Activated CD4-positive, alpha-beta T cell treated with anti-CD3 and anti-CD28 coated beads, Interleukin-2, amount 10 ng/mL, durations not matched to agents 24 days and 14 days (primary cell): Measurements from ENCODE around the gene ABCA7. TPM values are rescaled to one million over a fixed set of nuclear protein-coding genes. Genes with fewer than 3 reads are reported as not detected.
"Not testable (repeated sequence)": the region's sequence is repeated elsewhere in the genome, so short reads cannot be mapped to it uniquely, and the experiment has no call there.

Source experiments
- DNase-seq: peaks from one replicate; pipeline ENCODE4 v3.0.0; 2022
- H3K27ac Mint-ChIP-seq: one replicate; pipeline ENCODE4 v1.8.0; 2022; ENCODE audit warnings: mild to moderate bottlenecking, mixed read lengths
- H3K27me3 Mint-ChIP-seq: one replicate; pipeline ENCODE4 v1.8.0; 2022; ENCODE audit warnings: mixed read lengths
- H3K36me3 Mint-ChIP-seq: one replicate; pipeline ENCODE4 v1.8.0; 2022; ENCODE audit warnings: low read depth, mild to moderate bottlenecking, mixed read lengths
- H3K4me1 Mint-ChIP-seq: one replicate; pipeline ENCODE4 v1.8.0; 2021; ENCODE audit warnings: mixed read lengths
- H3K4me3 Mint-ChIP-seq: one replicate; pipeline ENCODE4 v1.8.0; 2022; ENCODE audit warnings: mild to moderate bottlenecking, moderate library complexity, mixed read lengths
- H3K9me3 Mint-ChIP-seq: one replicate; pipeline ENCODE4 v1.8.0; 2021; ENCODE audit warnings: mixed read lengths
- intact Hi-C: fragments of 100-400 bp; cut with micrococcal nuclease; formaldehyde crosslinking; loops from one replicate; pipeline ENCODE4 v1.15.1; 2023
- total RNA-seq: library from RNA; stranded (reverse); gene quantifications from 2 replicates; pipeline ENCODE4 v1.2.3, GENCODE V29; 2022

Gene ABCA7
- total RNA-seq, 1 donor from 2014 or later, result 15.8 TPM

DNA sequence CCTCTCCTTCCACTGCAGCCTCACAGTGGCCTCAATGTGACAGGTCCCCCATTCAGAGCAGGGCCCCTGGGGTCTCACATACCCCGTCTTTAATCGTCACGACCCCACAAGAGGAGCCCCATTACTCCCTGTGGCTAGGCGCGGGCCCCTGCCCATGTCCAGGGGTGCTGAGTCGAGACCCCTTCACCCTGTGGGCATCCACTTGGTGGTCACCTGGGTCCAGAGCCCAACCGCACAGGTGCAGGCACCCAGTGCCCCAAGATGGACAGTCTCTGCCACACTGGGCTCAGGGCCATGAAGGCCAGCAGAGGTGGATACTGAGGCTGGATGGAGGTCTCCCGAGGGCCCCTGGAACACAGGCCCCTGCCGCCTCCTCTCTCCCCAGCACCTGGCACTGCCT is 22.0 kb upstream of the ABCA7 start:
- no peaks in the 10 kb centered on the region for H3K27me3 Mint-ChIP-seq
- peaks cover 24% of the 10 kb centered on the region for H3K4me1 Mint-ChIP-seq
- H3K36me3 Mint-ChIP-seq, result peaks cover 10% of the 10 kb centered on the region
- intact Hi-C loops, result no loop called here
- no peak overlapping the region for H3K4me3 Mint-ChIP-seq
- peak overlapping the region; percentile 36 for H3K27ac Mint-ChIP-seq
- no peaks in the 10 kb centered on the region for H3K9me3 Mint-ChIP-seq
- DNase-seq, result no peak

DNA sequence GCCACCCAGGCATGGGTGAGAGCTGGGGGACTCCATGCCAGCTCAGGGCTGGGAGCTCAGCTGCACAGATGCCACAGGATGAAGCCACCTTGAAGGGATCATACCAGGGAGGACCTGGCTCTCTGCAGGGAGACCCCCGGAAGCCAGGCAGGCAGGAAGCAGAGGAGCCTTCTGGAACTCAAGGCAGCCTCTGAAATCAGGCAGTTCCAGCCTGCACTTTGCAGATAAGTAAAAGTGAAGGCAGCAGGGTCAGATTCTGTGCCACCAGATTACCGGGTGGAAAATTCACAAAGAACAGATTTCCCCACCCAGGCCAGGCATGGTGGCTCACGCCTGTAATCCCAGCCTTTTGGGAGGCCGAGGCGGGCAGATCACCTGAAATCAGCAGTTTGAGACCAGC is 21.5 kb upstream of the ABCA7 start:
- no peaks in the 10 kb centered on the region for H3K27me3 Mint-ChIP-seq
- H3K4me1 Mint-ChIP-seq, result peaks cover 24% of the 10 kb centered on the region

DNA sequence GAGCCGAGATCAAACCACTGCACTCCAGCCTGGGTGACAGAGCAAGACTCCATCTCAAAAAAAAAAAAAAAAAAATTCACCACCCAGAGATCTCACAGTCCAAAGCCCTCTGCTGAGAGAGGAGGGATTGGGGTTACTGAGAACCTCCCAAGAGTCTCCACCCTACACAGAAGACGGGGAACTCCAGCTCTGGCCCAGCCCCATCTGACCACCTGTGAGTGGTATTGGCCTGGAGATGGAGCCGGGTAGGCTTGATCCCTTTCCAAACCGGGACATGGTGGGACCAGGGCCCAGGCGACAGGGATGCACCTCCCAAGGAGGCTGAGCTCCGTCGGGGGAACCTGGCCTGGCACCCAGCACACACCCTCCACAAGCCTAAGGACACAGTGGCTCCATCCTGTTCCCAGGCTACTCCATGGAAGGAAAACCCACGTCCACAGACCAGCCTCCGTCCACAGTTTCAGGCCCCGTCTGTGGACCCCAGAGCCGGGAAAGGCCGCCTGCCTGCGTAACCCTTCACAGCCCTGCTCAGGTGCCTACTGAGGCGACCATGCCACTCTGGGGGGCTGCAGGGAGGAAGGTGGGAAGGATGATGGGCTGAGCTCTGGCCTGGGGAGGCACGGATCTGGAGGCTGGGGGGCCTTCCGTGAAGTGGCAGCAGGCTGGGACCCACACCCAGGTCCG is 20.8 kb upstream of the ABCA7 start:
- H3K27ac Mint-ChIP-seq, result no peak overlapping the region
- DNase-seq, result no peak
- H3K4me1 Mint-ChIP-seq, result peaks cover 24% of the 10 kb centered on the region
- intact Hi-C loops, result no loop called here
- H3K27me3 Mint-ChIP-seq, result no peaks in the 10 kb centered on the region
- peaks cover 9% of the 10 kb centered on the region for H3K36me3 Mint-ChIP-seq
- no peaks in the 10 kb centered on the region for H3K9me3 Mint-ChIP-seq
- peak overlapping the region; percentile 98 for H3K4me3 Mint-ChIP-seq

More for the DNA sequence above, 21.5 kb upstream of the ABCA7 start:
- H3K27ac Mint-ChIP-seq, result no peak overlapping the region
- H3K36me3 Mint-ChIP-seq, result peaks cover 10% of the 10 kb centered on the region
- intact Hi-C loops, result no loop called here
- no peaks in the 10 kb centered on the region for H3K9me3 Mint-ChIP-seq
- H3K4me3 Mint-ChIP-seq, result peak overlapping the region; percentile 98
- no peak for DNase-seq

DNA sequence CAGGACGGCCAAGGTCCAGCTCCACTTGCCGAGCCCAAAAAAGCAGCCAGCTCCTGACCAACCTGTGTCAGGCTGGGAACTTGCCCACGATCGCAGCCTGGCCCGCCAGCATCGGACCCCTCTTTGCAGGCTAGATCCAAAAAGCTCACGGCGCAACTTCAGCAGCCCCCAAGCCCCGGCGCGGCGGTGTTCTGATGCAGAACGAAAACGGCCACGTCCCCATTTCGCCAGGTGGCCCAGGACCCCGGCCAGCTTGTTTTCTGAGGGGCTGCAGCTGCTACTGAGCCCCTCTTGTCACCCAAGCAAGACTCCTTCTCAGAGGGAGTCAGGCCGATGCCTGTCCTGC is 20.3 kb upstream of the ABCA7 start:
- no peaks in the 10 kb centered on the region for H3K9me3 Mint-ChIP-seq
- peak overlapping the region; percentile 91 for H3K27ac Mint-ChIP-seq
- intact Hi-C loops, result no loop called here
- peaks cover 8% of the 10 kb centered on the region for H3K36me3 Mint-ChIP-seq
- DNase-seq, result no peak
- H3K4me3 Mint-ChIP-seq, result peak overlapping the region; percentile 98
- no peaks in the 10 kb centered on the region for H3K27me3 Mint-ChIP-seq
- H3K4me1 Mint-ChIP-seq, result peaks cover 22% of the 10 kb centered on the region

DNA sequence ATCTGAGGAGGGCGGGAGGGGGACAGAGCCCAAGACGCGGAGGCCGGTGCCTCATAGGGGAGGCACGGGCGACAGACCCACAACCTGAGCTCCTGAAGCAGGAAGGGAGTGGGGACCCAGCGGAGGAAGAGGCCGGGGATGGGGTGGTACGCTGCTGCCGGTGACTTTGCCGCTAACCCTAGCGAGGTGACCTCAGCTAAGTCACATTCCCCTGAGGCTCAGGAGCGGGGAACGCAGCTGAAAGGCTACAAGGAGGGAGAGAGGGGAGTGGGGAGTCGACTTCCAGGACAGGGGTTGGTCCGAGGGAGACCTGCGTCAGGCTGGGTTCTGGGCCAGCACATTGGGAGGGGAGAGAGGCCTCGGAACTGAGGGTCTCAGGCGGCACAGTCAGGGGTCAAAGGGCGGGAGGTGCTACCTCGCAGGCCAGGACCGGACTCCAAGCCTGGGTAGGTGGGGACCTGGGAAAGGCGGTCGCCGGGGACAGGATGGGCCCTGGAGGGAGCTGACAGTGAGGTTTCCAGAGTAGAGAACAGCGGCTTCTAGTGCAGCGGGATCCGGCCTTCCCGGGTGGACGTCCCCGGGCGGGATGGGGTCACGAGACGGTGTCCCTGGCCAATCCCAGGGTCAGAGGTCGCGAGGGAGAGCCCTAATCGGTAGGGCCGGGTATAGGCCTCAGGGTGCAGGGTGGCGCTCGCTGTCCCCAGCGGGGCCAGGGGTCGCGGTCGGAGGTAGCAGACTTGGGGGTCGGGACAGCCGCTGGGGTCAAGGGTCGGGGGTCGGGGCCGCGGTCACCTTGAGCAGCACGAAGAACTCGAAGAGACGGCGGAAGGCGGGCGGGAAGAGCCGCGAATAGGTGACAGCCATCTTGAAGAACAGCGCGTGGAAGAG is 19.7 kb upstream of the ABCA7 start:
- Mint-ChIP-seq H3K4me3 (peak overlapping the region; percentile 98), H3K9me3 (no peaks in the 10 kb centered on the region), H3K36me3 (peaks cover 8% of the 10 kb centered on the region), H3K27ac (peak overlapping the region; percentile 91), H3K4me1 (peaks cover 24% of the 10 kb centered on the region), H3K27me3 (no peaks in the 10 kb centered on the region)
- intact Hi-C loops, result loop anchor here (2.0 kb wide), 3 partner anchors 21 to 229 kb away; partner anchors contain the start of genes ABCA7, GPX4 and MIDN
- DNase-seq, result peak; percentile 82

DNA sequence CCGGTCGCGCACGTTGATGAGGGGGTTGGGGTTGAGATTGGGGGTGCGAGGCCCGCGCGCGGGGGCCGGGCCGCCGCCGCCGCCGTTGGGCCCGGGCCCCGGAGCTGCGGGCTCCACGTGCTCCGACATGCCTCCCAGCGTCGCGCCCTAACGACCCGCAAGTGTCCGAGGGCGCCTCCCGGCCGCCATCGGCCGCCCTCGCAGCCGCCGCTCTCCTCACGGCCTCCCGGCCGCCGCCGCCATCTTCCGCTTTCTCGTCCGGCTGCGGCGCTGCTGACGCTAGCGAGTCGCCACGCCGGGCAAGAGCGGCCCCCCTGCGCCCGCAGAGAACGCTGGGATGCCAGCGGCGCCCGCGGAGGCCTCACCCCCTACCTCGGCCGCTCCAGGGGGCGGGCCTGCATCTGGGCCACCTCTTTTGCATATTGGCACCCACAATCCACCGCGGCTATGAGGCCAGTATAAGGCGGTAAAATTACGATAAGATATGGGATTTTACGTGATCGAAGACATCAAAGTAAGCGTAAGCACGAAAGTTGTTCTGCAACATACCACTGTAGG is 19.0 kb upstream of the ABCA7 start, which contains the start of gene TMEM259:
Gene TMEM259, minus strand, starts transcription at position 256 of the 558 bp plus-strand sequence. Its CDS starts 127 bp downstream, at position 129.
- Mint-ChIP-seq H3K4me1 (peaks cover 26% of the 10 kb centered on the region), H3K27me3 (no peaks in the 10 kb centered on the region)
- intact Hi-C loops, result loop anchor here (2.0 kb wide), 3 partner anchors 20 to 228 kb away; partner anchors contain the start of genes ABCA7, GPX4 and MIDN

DNA sequence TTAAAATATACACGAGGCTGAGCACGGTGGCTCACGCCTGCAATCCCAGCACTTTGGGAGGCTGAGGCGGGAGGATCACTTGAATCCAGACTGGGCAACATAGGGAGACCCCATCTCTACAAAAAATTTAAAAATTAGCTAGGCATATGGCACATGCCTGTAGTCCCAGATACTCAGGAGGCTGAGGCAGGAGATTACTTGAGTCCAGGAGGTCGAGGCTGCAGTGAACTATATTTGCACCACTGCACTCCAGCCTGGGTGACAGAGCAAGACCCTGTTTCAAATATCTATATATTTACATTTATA is 16.1 kb upstream of the ABCA7 start:
- intact Hi-C loops, H3K4me3 Mint-ChIP-seq, H3K36me3 Mint-ChIP-seq, H3K27ac Mint-ChIP-seq, DNase-seq, H3K27me3 Mint-ChIP-seq, H3K9me3 Mint-ChIP-seq: not testable (repeated sequence)
- peaks cover 17% of the 10 kb centered on the region for H3K4me1 Mint-ChIP-seq

More for the DNA sequence above, 19.0 kb upstream of the ABCA7 start, which contains the start of gene TMEM259:
- H3K36me3 Mint-ChIP-seq, result peaks cover 8% of the 10 kb centered on the region
- peak within 1 kb of the TSS; percentile 99 for H3K27ac Mint-ChIP-seq
- DNase-seq, result peak; percentile 99
- no peaks in the 10 kb centered on the region for H3K9me3 Mint-ChIP-seq
- peak within 1 kb of the TSS; percentile 98 for H3K4me3 Mint-ChIP-seq

DNA sequence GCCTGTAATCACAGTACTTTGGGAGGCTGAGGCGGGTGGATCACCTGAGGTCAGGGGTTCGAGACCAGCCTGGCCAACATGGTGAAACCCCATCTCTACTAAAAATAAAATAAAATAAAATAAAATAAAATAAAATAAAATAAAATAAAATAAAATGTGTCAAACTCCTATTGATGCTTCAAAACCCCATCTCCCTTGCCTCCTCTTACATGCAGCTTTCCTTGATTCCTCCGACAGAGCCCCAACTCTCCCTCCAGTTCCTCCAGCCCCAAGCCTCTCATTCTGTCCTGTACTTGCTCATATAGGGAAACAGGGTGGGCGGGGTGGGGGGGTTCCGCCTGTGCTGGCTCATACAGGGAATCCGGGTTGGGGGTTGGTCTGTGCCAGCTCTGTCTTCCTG is 14.8 kb upstream of the ABCA7 start:
- H3K36me3 Mint-ChIP-seq, DNase-seq, H3K27ac Mint-ChIP-seq, H3K4me3 Mint-ChIP-seq, H3K27me3 Mint-ChIP-seq, H3K9me3 Mint-ChIP-seq: not testable (repeated sequence)
- H3K4me1 Mint-ChIP-seq, result peaks cover 19% of the 10 kb centered on the region
- intact Hi-C loops, result loop anchor here (5.0 kb wide), 1 partner anchor 167 kb away; no protein-coding TSS in a partner anchor

DNA sequence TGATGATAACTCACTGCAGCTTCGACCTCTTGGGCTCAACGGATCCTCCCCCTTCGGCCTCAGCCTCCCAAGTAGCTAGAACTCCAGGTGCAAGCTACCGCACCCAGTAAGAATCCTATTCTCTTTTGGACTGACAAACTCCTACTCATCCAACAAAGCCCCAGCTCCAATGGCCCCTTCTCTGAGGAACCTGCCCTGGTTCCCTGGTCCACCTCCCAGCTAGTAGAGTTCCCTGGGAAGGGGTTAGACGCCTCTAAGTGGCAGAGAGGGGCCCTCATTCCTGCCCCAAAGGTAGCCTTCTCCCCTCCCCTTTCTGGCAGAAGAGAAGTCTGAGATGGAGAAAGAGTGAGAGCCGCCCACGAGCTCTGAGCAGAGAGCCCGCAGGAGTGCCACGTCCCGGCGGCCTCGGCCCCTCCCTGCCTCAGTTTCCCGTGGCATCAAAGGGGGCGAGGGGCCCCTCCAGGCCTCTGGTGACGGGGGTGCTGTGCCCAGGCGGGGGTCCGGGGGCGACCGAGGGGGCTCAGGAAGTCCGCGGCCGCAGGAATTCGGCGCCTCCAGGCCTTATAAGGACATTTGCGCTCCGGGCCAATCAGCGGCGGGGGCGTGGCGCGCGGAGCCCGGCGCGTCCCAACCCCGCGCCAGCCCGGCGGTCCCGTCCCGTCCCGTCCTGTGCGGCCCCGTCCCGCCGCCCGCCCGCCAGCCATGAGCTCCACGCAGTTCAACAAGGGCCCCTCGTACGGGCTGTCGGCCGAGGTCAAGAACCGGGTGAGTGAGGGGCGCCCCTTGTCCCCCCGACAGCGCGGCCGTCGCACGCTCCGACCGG is 13.7 kb upstream of the ABCA7 start, which contains the start of gene CNN2:
Gene CNN2, plus strand, starts transcription at position 649 of the 823 bp plus-strand sequence. Its CDS starts 54 bp downstream, at position 703.
- H3K27me3 Mint-ChIP-seq, result no peaks in the 10 kb centered on the region
- H3K9me3 Mint-ChIP-seq, result no peaks in the 10 kb centered on the region
- peak within 1 kb of the TSS; percentile 94 for H3K4me3 Mint-ChIP-seq
- H3K27ac Mint-ChIP-seq, result peak within 1 kb of the TSS; percentile 86
- intact Hi-C loops, result loop anchor here (1.0 to 5.0 kb wide), 3 partner anchors 41 to 166 kb away; partner anchors contain the start of gene ARHGAP45
- peaks cover 23% of the 10 kb centered on the region for H3K4me1 Mint-ChIP-seq
- peak; percentile 94 for DNase-seq
- H3K36me3 Mint-ChIP-seq, result peaks cover 15% of the 10 kb centered on the region

DNA sequence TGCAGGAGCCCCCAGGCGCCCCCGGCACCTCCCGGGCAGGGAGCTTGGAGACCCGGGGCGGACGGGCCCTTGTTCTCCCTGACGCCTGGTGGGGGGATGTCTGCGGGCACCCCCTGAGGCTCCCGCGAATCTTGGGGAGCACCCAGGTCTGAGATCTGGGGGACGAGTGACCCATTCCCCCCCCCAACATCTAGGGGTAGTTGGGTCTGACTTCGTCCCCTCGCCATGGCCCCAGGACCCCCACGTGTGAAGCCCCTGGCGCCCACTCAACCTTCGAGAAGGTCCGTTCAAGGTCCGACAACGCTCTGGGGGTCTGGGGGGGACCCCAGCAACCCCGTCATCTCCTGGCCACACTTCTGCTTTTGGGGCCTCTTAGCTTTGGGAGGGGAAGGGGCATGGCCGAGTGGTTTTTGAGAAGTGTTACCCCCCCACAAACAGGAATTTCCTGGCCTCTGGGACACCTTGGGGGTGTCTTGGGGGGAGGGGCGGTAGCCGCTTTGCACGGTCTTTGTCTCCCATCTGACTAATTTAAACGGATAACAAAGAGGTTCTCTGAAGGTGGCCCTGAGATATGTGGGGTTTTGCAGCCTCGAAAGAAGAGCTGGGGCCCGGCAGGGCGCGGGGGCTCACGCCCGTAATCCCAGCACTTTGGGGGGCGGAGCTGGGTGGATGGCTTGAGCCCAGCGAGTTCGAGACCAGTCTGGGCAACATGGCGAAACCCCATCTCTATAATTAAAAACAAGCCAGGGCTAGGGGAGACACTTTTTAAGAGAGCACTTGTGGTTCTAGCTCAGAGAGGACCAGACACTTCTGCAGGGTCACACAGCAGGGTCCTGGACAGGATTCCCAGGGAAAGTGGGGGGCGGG is 12.9 kb upstream of the ABCA7 start:
- Mint-ChIP-seq H3K27me3 (no peaks in the 10 kb centered on the region), H3K36me3 (peaks cover 18% of the 10 kb centered on the region), H3K27ac (peak overlapping the region; percentile 86), H3K9me3 (no peaks in the 10 kb centered on the region), H3K4me3 (peak overlapping the region; percentile 94), H3K4me1 (peaks cover 18% of the 10 kb centered on the region)
- peak; percentile 83 for DNase-seq
- intact Hi-C loops, result loop anchor here (1.0 to 5.0 kb wide), 3 partner anchors 40 to 165 kb away; partner anchors contain the start of gene ARHGAP45

DNA sequence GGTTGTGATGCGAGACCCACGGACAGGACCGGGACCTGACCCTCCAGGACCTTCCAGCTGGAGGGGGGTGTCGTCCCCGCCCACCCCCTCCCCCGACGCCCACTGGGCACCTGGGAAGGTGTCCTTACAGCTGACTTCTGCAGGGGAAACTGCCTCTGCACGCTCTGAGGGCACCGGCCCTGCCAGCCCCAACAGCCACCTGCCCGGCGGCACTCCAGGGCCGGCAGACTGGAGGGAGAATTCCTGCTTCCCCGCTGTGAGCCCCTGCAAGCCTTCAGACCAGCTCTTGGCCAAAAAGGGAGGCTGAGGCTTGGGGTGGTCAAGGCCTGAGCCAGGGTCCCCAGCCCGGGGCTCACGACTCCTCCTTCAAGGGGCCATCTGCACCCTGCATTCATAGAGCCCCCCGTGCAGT is 12.3 kb upstream of the ABCA7 start:
- DNase-seq, result no peak
- H3K4me3 Mint-ChIP-seq, result peak overlapping the region; percentile 94
- H3K9me3 Mint-ChIP-seq, result no peaks in the 10 kb centered on the region
- intact Hi-C loops, result loop anchor here (2.0 to 5.0 kb wide), 2 partner anchors 39 to 165 kb away; partner anchors contain the start of gene ARHGAP45
- peaks cover 24% of the 10 kb centered on the region for H3K36me3 Mint-ChIP-seq
- peaks cover 23% of the 10 kb centered on the region for H3K4me1 Mint-ChIP-seq
- H3K27me3 Mint-ChIP-seq, result no peaks in the 10 kb centered on the region
- peak overlapping the region; percentile 70 for H3K27ac Mint-ChIP-seq
